K562 (cell line): ENCODE data around the gene MAMDC2. TPM values are rescaled to one million over a fixed set of nuclear protein-coding genes. Genes with fewer than 3 reads are reported as not detected.

Source experiments
- ARID1B ChIP-seq: fragments of 450-650 bp; IDR thresholded peaks from 2 replicates; pipeline ENCODE4 v1.6.1; 2016; ENCODE audit warnings: antibody characterized with exemption, mild to moderate bottlenecking, inconsistent platforms
- BRF1 ChIP-seq: IDR thresholded peaks from 3 replicates; pipeline ENCODE4 v1.6.1; 2011; ENCODE audit warnings: borderline replicate concordance, mild to moderate bottlenecking; ENCODE audit not compliant: insufficient read length; ENCODE audit errors: extremely low read depth
- CREBBP ChIP-seq: IDR thresholded peaks from one replicate; pipeline ENCODE4 v1.6.1; 2012; ENCODE audit warnings: low read depth, mild to moderate bottlenecking, control low read depth, inconsistent platforms, low read length
- ETV6 ChIP-seq, 3 experiments: fragments of 150-350 bp in 1 of 3; sonication (generic) in 1 of 3; formaldehyde crosslinking in 1 of 3; IDR thresholded peaks; 2 replicates each; pipeline versions ENCODE4 v1.6.1 to v1.8.0; 2014 to 2022; ENCODE audit warnings: borderline replicate concordance in 2 of 3, low read depth in 2 of 3, antibody characterized with exemption in 1 of 3, low read length in 1 of 3, mild to moderate bottlenecking in 1 of 3, missing genetic modification reagents in 1 of 3
- HNRNPUL1 ChIP-seq: fragments of 200-400 bp; formaldehyde crosslinking; IDR thresholded peaks from 2 replicates; pipeline ENCODE4 v1.6.1; 2017; ENCODE audit warnings: low read length
- MBD2 ChIP-seq: sonication (generic); IDR thresholded peaks from 2 replicates; pipeline ENCODE4 v1.6.1; 2016; ENCODE audit warnings: low read depth, borderline replicate concordance
- MIER1 ChIP-seq: fragments of 450-650 bp; IDR thresholded peaks from 2 replicates; pipeline ENCODE4 v1.6.1; 2016; ENCODE audit warnings: antibody characterized with exemption, mild to moderate bottlenecking, low read depth
- NONO ChIP-seq, 2 experiments: fragments of 200-400 bp in 1 of 2; fragments of 450-650 bp in 1 of 2; formaldehyde crosslinking in 1 of 2; IDR thresholded peaks; 2 replicates each; pipeline ENCODE4 v1.6.1; 2017; ENCODE audit warnings: low read depth in 2 of 2, mild to moderate bottlenecking in 2 of 2, moderate library complexity in 2 of 2, low read length in 1 of 2
- PHF20 ChIP-seq: fragments of 450-650 bp; IDR thresholded peaks from 2 replicates; pipeline ENCODE4 v1.6.1; 2018; ENCODE audit not compliant: partially characterized antibody
- PHF21A ChIP-seq: fragments of 450-650 bp; IDR thresholded peaks from 2 replicates; pipeline ENCODE4 v1.6.1; 2017; ENCODE audit warnings: low read depth, borderline replicate concordance
- RCOR1 ChIP-seq, 2 experiments: IDR thresholded peaks; 2 replicates each; pipeline ENCODE4 v1.6.1; 2012; ENCODE audit warnings: low read depth in 2 of 2, low read length in 2 of 2, borderline replicate concordance in 1 of 2, improper control_type of control experiment in 1 of 2
- RNF2 ChIP-seq: sonication (generic); IDR thresholded peaks from 2 replicates; pipeline ENCODE4 v1.6.1; 2016
- SETDB1 ChIP-seq: IDR thresholded peaks from one replicate; pipeline ENCODE4 v1.6.1; 2012; ENCODE audit warnings: low read length, control low read depth, inconsistent platforms
- SRSF9 ChIP-seq: fragments of 200-400 bp; formaldehyde crosslinking; IDR thresholded peaks from 2 replicates; pipeline ENCODE4 v1.6.1; 2017; ENCODE audit warnings: low read depth, low read length, borderline replicate concordance
- ZNF780A ChIP-seq: fragments of 250-450 bp; sonication (Bioruptor Pico); IDR thresholded peaks from 2 replicates; pipeline ENCODE4 v1.5.0; 2021; ENCODE audit warnings: mild to moderate bottlenecking
- polyA plus RNA-seq, 8 experiments: library from polyadenylated mRNA; depleted of rRNA in 4 of 8; stranded (reverse) in 5 of 8; unstranded in 3 of 8; fragments of >200 nt; fragmentation: Nextera tagmentation in 2 of 8; fragmentation: Illumina TruSeq in 1 of 8; extraction: Ambion mirVana in 2 of 8; extraction: Trizol in 1 of 8; gene quantifications; 2 replicates each; pipeline versions ENCODE4 v1.2.1 to v1.2.3, GENCODE V29; 2011 to 2014; ENCODE audit warnings: inconsistent platforms in 1 of 8, missing spikeins in 1 of 8
- total RNA-seq, 7 experiments: library from RNA; depleted of rRNA in 6 of 7; stranded (reverse); fragments of >200 nt in 6 of 7; fragmentation: Illumina TruSeq in 2 of 7; extraction: Trizol in 2 of 7; gene quantifications; 2 replicates each; pipeline versions ENCODE4 v1.2.1 to v1.2.3, GENCODE V29; 2011 to 2021; ENCODE audit warnings: low replicate concordance in 1 of 7
- TF ChIP-seq, protein P1 (sequence below): sonication (generic); IDR thresholded peaks from 2 replicates; pipeline ENCODE4 v1.6.1; 2016
- TF ChIP-seq, protein P2 (sequence below): sonication (generic); formaldehyde crosslinking; IDR thresholded peaks from 2 replicates; pipeline ENCODE4 v1.8.1; 2023; ENCODE audit warnings: mild to moderate bottlenecking, missing genetic modification reagents
- TF ChIP-seq, protein P3 (sequence below): fragments of 200-400 bp; formaldehyde crosslinking; IDR thresholded peaks from 2 replicates; pipeline ENCODE4 v1.6.1; 2017; ENCODE audit warnings: mild to moderate bottlenecking, low read depth, low read length, moderate library complexity
- TF ChIP-seq, protein P4 (sequence below): sonication (generic); formaldehyde crosslinking; IDR thresholded peaks from 2 replicates; pipeline ENCODE4 v1.8.0; 2022; ENCODE audit warnings: mild to moderate bottlenecking, missing genetic modification reagents
- TF ChIP-seq, protein P5 (sequence below): fragments of 250-450 bp; sonication (Bioruptor Pico); IDR thresholded peaks from 2 replicates; pipeline ENCODE4 v1.5.1; 2021; ENCODE audit warnings: mild to moderate bottlenecking

MAMDC2 gene
- total and polyA plus RNA-seq, 9 of the 15 experiments (the other 6 are each of a cell fraction or from before 2014, with no cell fraction given) = 0.01 to 0.03 TPM; not detected in 7

DNA sequence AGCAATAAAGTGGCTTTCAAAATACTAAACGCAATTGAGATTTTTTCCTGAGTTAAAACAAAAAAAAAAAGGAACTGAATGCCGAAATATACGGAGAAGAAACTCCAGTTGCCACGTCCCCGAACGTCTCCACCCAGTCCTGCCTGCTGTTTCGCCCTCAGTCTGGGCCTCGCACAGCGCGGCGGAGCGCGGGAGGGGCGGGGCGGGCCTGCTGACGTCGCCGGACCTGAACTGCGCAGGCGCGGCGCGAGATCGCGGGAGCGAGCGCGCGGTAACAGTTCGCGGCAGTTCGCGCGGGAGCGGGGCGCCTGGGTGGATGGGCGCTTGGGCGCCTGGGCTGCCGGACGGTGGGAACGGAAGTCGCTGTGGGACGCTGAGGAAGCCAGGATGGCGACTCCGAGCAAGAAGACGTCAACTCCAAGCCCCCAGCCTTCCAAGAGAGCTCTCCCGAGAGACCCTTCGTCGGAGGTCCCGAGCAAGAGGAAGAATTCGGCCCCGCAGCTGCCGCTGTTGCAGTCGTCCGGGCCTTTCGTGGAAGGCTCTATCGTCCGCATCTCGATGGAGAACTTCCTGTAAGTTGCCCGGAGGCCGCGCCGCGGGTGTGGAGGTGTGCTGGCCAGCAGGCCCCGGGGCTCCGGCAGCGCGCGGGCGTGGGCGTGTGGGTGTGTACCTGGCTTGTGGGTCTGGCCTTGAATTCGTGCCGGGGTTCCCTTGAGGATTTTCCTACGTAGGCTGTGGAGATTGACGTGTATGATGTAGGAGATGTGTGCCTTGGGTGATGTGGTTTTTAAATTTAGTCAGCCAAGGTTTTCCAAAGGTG, 215.3 kb downstream of the MAMDC2 start, which contains the start of gene SMC5 (continued):
- TF ChIP-seq, protein P1, sequence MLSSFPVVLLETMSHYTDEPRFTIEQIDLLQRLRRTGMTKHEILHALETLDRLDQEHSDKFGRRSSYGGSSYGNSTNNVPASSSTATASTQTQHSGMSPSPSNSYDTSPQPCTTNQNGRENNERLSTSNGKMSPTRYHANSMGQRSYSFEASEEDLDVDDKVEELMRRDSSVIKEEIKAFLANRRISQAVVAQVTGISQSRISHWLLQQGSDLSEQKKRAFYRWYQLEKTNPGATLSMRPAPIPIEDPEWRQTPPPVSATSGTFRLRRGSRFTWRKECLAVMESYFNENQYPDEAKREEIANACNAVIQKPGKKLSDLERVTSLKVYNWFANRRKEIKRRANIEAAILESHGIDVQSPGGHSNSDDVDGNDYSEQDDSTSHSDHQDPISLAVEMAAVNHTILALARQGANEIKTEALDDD = no peak
- TF ChIP-seq SRSF9 (no peak), PHF21A (no peak), BRF1 (no peak), ARID1B (0 out of 2 replicates have a peak, but pooled peaks have one; percentile 19), NONO (IDR thresholded peaks at IDR 0.05; ENCODE audit: low read depth in 2 of 2, low read length in 1 of 2) (0 out of 4 replicates have a peak, but pooled peaks of 1 of the 2 experiments have one; percentile 46), CREBBP (no peak), MIER1 (no peak), MBD2 (peak; percentile 62; the same call in 1 of the 2 replicates), ETV6 (IDR thresholded peaks at IDR 0.05; ENCODE audit: borderline replicate concordance in 1 of 2, low read depth in 2 of 2, low read length in 1 of 2) (no peak), ETV6 (CRISPR knock-in tag; IDR thresholded peaks at IDR 0.05; ENCODE audit: borderline replicate concordance) (no peak), RCOR1 (IDR thresholded peaks at IDR 0.05; ENCODE audit: borderline replicate concordance in 1 of 2, low read depth in 2 of 2, low read length in 2 of 2) (no peak), PHF20 (peak; percentile 75), SETDB1 (no peak), HNRNPUL1 (no peak), RNF2 (no peak), ZNF780A (no peak)
- TF ChIP-seq, protein P2, sequence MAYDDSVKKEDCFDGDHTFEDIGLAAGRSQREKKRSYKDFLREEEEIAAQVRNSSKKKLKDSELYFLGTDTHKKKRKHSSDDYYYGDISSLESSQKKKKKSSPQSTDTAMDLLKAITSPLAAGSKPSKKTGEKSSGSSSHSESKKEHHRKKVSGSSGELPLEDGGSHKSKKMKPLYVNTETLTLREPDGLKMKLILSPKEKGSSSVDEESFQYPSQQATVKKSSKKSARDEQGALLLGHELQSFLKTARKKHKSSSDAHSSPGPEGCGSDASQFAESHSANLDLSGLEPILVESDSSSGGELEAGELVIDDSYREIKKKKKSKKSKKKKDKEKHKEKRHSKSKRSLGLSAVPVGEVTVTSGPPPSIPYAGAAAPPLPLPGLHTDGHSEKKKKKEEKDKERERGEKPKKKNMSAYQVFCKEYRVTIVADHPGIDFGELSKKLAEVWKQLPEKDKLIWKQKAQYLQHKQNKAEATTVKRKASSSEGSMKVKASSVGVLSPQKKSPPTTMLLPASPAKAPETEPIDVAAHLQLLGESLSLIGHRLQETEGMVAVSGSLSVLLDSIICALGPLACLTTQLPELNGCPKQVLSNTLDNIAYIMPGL (CRISPR knock-in tag) = no peak
- TF ChIP-seq, protein P3, sequence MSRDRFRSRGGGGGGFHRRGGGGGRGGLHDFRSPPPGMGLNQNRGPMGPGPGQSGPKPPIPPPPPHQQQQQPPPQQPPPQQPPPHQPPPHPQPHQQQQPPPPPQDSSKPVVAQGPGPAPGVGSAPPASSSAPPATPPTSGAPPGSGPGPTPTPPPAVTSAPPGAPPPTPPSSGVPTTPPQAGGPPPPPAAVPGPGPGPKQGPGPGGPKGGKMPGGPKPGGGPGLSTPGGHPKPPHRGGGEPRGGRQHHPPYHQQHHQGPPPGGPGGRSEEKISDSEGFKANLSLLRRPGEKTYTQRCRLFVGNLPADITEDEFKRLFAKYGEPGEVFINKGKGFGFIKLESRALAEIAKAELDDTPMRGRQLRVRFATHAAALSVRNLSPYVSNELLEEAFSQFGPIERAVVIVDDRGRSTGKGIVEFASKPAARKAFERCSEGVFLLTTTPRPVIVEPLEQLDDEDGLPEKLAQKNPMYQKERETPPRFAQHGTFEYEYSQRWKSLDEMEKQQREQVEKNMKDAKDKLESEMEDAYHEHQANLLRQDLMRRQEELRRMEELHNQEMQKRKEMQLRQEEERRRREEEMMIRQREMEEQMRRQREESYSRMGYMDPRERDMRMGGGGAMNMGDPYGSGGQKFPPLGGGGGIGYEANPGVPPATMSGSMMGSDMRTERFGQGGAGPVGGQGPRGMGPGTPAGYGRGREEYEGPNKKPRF = no peak
- TF ChIP-seq, protein P4, sequence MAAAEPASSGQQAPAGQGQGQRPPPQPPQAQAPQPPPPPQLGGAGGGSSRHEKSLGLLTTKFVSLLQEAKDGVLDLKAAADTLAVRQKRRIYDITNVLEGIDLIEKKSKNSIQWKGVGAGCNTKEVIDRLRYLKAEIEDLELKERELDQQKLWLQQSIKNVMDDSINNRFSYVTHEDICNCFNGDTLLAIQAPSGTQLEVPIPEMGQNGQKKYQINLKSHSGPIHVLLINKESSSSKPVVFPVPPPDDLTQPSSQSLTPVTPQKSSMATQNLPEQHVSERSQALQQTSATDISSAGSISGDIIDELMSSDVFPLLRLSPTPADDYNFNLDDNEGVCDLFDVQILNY (CRISPR knock-in tag) = no peak
- TF ChIP-seq, protein P5, sequence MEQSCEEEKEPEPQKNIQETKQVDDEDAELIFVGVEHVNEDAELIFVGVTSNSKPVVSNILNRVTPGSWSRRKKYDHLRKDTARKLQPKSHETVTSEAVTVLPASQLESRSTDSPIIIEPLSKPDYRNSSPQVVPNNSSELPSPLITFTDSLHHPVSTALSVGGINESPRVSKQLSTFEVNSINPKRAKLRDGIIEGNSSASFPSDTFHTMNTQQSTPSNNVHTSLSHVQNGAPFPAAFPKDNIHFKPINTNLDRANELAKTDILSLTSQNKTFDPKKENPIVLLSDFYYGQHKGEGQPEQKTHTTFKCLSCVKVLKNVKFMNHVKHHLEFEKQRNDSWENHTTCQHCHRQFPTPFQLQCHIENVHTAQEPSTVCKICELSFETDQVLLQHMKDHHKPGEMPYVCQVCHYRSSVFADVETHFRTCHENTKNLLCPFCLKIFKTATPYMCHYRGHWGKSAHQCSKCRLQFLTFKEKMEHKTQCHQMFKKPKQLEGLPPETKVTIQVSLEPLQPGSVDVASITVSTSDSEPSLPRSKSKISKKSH (CRISPR knock-in tag) = no peak
